HCT116 (cell line): Measurements from ENCODE around the gene TCF7L1. TPM values are rescaled to one million over a fixed set of nuclear protein-coding genes. Genes with fewer than 3 reads are reported as not detected.

Experiments
- ATAC-seq: fragments of 200-7000 bp; cut with Tn5 transposase; 2 replicates; pipeline ENCODE4 v1.9.1; 2020; ENCODE audit warnings: mild to moderate bottlenecking, moderate library complexity
- BruUV-seq: library from RNA; stranded (reverse); fragments of 400-500 nt; replicated peaks from 2 replicates; lab custom pipeline; 2021; lab: Mats Ljungman, UMichigan
- CTCF ChIA-PET: fragments of 300-600 bp; sonication (Branson Sonifier 250); formaldehyde crosslinking; loops from one replicate; lab custom pipeline; 2021; ENCODE audit warnings: antibody characterized with exemption; lab: Charles Lee
- POLR2A ChIA-PET: fragments of 300-600, 350-600 bp; sonication (Branson Sonifier 250); formaldehyde crosslinking; loops from one replicate; lab custom pipeline; 2021; ENCODE audit warnings: antibody characterized with exemption; lab: Charles Lee
- RAD21 ChIA-PET, 2 experiments: fragments of 300-600 bp; sonication (Branson Sonifier 250); formaldehyde crosslinking; loops; one replicate each; lab custom pipeline; 2023; ENCODE audit warnings: low total read pairs in 2 of 2; ENCODE audit not compliant: uncharacterized antibody in 2 of 2, unreplicated experiment in 2 of 2, low non-redundant PET in 1 of 2; lab: Charles Lee
- DNase-seq: peaks from one replicate; pipeline ENCODE4 v3.0.0-alpha.2; 2010; ENCODE audit warnings: low read depth, low spot score
- H2AFZ ChIP-seq: fragments of 200-600 bp; shearing (Covaris generic), sonication (generic); 2 replicates; pipeline ENCODE4 v1.6.1; 2017; ENCODE audit warnings: low read depth, mixed run types, mixed read lengths, antibody characterized with exemption, low read length; ENCODE audit not compliant: poor library complexity, severe bottlenecking
- H3K27ac ChIP-seq: 2 replicates; pipeline ENCODE4 v1.5.1; 2012; ENCODE audit warnings: low read depth, low read length
- H3K27me3 ChIP-seq: fragments of 200-600 bp; sonication (generic); 2 replicates; pipeline ENCODE4 v1.6.1; 2016; ENCODE audit warnings: mixed run types, low read length, mixed read lengths; ENCODE audit not compliant: insufficient read depth
- H3K36me3 ChIP-seq, 2 experiments: fragments of 200-500 bp in 1 of 2; fragments of 200-600 bp in 1 of 2; sonication (Bioruptor generic) in 1 of 2; sonication (generic) in 1 of 2; 2 replicates each; pipeline versions ENCODE4 v1.5.1 to v1.6.1; 2014 to 2016; ENCODE audit warnings: low read length in 2 of 2, inconsistent platforms in 1 of 2, mixed read lengths in 1 of 2, mixed run types in 1 of 2; ENCODE audit not compliant: insufficient read depth in 2 of 2, control insufficient read depth in 1 of 2
- H3K4me1 ChIP-seq, 2 experiments: fragments of 200-600 bp in 1 of 2; sonication (generic) in 1 of 2; 2 replicates each; pipeline versions ENCODE4 v1.5.1 to v1.6.1; 2012 to 2017; ENCODE audit warnings: low read length in 2 of 2, inconsistent platforms in 1 of 2, mild to moderate bottlenecking in 1 of 2, mixed read lengths in 1 of 2, mixed run types in 1 of 2, moderate library complexity in 1 of 2; ENCODE audit not compliant: insufficient read depth in 2 of 2, control insufficient read depth in 1 of 2
- H3K4me2 ChIP-seq: fragments of 200-600 bp; sonication (generic); 2 replicates; pipeline ENCODE4 v1.6.1; 2017; ENCODE audit warnings: mixed run types, low read length, mixed read lengths
- H3K4me3 ChIP-seq, 2 experiments: fragments of 200-600 bp in 1 of 2; sonication (generic) in 1 of 2; replicated peaks in 1 of 2; 2 replicates each; pipeline ENCODE4 v1.5.1; 2011 to 2016; ENCODE audit warnings: low read length in 2 of 2, control low read depth in 1 of 2, low read depth in 1 of 2, mild to moderate bottlenecking in 1 of 2, mixed read lengths in 1 of 2, mixed run types in 1 of 2
- H3K79me2 ChIP-seq: fragments of 200-600 bp; sonication (generic); 2 replicates; pipeline ENCODE4 v1.6.1; 2017; ENCODE audit warnings: mild to moderate bottlenecking, mixed run types, low read length, moderate library complexity, mixed read lengths; ENCODE audit not compliant: insufficient read depth
- H3K9ac ChIP-seq: fragments of 200-600 bp; sonication (generic); 2 replicates; pipeline ENCODE4 v1.6.1; 2016; ENCODE audit warnings: low read length, mixed read lengths
- H3K9me2 ChIP-seq: fragments of 200-600 bp; sonication (generic), shearing (Covaris generic); 2 replicates; pipeline ENCODE4 v1.6.1; 2017; ENCODE audit warnings: mixed run types, mild to moderate bottlenecking, moderate library complexity; ENCODE audit not compliant: insufficient read depth
- H3K9me3 ChIP-seq, 2 experiments: fragments of 200-500 bp in 1 of 2; fragments of 200-600 bp in 1 of 2; sonication (Bioruptor generic) in 1 of 2; sonication (generic) in 1 of 2; 2 replicates each; pipeline ENCODE4 v1.6.1; 2014 to 2017; ENCODE audit warnings: low read length in 2 of 2, mixed read lengths in 2 of 2, inconsistent platforms in 1 of 2, low read depth in 1 of 2, mild to moderate bottlenecking in 1 of 2, mixed run types in 1 of 2, moderate library complexity in 1 of 2; ENCODE audit not compliant: control insufficient read depth in 1 of 2, insufficient read depth in 1 of 2
- H4K20me1 ChIP-seq: fragments of 200-600 bp; sonication (generic), shearing (Covaris generic); 2 replicates; pipeline ENCODE4 v1.6.1; 2017; ENCODE audit warnings: mixed run types, mild to moderate bottlenecking, moderate library complexity; ENCODE audit not compliant: insufficient read depth
- CBX3 ChIP-seq: IDR thresholded peaks from 2 replicates; pipeline ENCODE4 v1.6.1; 2012; ENCODE audit warnings: low read depth
- CEBPB ChIP-seq: IDR thresholded peaks from 2 replicates; pipeline ENCODE4 v1.6.1; 2012; ENCODE audit warnings: low read depth
- EZH2 ChIP-seq: fragments of 200-600 bp; sonication (generic); IDR thresholded peaks from 2 replicates; pipeline ENCODE4 v1.6.1; 2017; ENCODE audit warnings: antibody characterized with exemption, mixed run types
- EZH2phosphoT487 ChIP-seq: fragments of 200-600 bp; IDR thresholded peaks from 2 replicates; pipeline ENCODE4 v1.6.1; 2018; ENCODE audit warnings: antibody characterized with exemption, borderline replicate concordance
- FOSL1 ChIP-seq: IDR thresholded peaks from 2 replicates; pipeline ENCODE4 v1.6.1; 2012; ENCODE audit warnings: low read depth
- POLR2A ChIP-seq: IDR thresholded peaks from 2 replicates; pipeline ENCODE4 v1.7.0; 2011; ENCODE audit warnings: borderline replicate concordance; ENCODE audit not compliant: insufficient read depth, insufficient read length; ENCODE audit errors: extremely low read depth
- SP1 ChIP-seq: IDR thresholded peaks from 2 replicates; pipeline ENCODE4 v1.6.1; 2012; ENCODE audit warnings: low read depth
- SRF ChIP-seq: IDR thresholded peaks from 2 replicates; pipeline ENCODE4 v1.6.1; 2012; ENCODE audit warnings: low read depth
- intact Hi-C: fragments of 100-400 bp; cut with micrococcal nuclease; formaldehyde crosslinking; loops from 2 replicates; pipeline ENCODE4 v1.10.0; 2022
- total RNA-seq: library from RNA; stranded (reverse); gene quantifications from one replicate; pipeline ENCODE4 v1.2.1, GENCODE V29; 2021; ENCODE audit not compliant: unreplicated experiment

TCF7L1 gene
- total RNA-seq, 1 experiment from 2014 or later: 10.3 TPM

DNA sequence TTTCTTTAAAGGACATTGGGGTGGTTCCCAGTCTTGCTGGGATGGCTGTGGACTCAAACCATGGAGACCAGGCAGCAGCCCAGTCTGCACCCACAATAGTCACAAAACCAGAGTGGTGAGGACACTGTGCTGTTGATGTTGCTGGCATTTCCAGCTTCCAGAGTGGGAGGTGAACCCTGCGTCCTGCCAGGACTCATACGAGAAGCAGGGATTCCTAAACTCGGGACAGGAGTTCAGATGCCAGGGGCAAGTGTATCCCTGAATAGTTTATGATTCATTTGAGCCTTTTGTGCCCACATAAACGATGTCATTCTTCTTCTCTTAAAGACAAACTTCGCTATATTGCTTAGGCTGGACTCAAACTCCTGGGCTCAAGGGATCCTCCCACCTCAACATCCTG, 62.8 kb downstream of the TCF7L1 start:
- ChIA-PET CTCF (no interaction called here), POLR2A (no interaction called here), RAD21 (no interaction called here)
- Histone ChIP-seq H2AFZ (no peak overlapping the region), H3K9ac (no peak overlapping the region), H3K4me2 (no peak overlapping the region), H3K9me2 (no peaks in the 10 kb centered on the region), H3K79me2 (no peaks in the 10 kb centered on the region), H3K9me3 (no peaks in the 10 kb centered on the region), H3K4me1 (no peaks in the 10 kb centered on the region), H3K27ac (no peak overlapping the region), H3K27me3 (no peaks in the 10 kb centered on the region), H4K20me1 (no peaks in the 10 kb centered on the region), H3K4me3 (no peak overlapping the region), H3K36me3 (no peaks in the 10 kb centered on the region)
- no TSS peak for BruUV-seq
- intact Hi-C loops: no loop called here
- no peak for TF ChIP-seq CBX3
- TF ChIP-seq SRF: no peak
- no peak for TF ChIP-seq EZH2
- no peak for TF ChIP-seq FOSL1
- no peak for TF ChIP-seq SP1
- DNase-seq (no peak), ATAC-seq (no peak)

DNA sequence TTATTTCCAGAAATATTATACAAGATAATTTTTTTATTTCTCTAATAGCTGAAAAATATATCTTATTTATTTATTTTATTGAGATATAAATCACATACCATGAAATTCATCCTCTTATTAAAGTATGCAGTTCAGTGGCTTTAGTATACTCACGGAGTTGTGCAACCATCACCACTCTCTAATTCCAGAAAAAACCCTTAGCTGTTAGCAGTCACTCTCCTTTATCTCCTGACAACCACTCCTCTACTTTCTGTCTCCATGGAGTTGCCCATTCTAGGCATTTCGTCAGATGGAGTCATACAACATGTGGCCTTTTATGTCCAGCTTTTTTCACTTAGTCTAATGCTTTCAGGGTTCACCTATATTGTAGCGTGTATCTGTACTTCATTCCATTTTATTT, 66.5 kb downstream of the TCF7L1 start:
- intact Hi-C loops: no loop called here
- no peak for TF ChIP-seq EZH2phosphoT487
- TF ChIP-seq CEBPB: no peak
- no peak for TF ChIP-seq POLR2A
- TF ChIP-seq, all 23 proteins: peak for 0
- no peak overlapping the region for H3K9ac ChIP-seq
- CTCF ChIA-PET: interaction anchor here (1.0 to 1.1 kb wide), 2 partner anchors 14 to 101 kb away, joined by 3 read pairs; no protein-coding TSS in a partner anchor
- no peak overlapping the region for H3K27ac ChIP-seq
- no peaks in the 10 kb centered on the region for H3K4me1 ChIP-seq
- H3K27me3 ChIP-seq: no peaks in the 10 kb centered on the region
- no peaks in the 10 kb centered on the region for H3K79me2 ChIP-seq
- no peaks in the 10 kb centered on the region for H3K36me3 ChIP-seq
- POLR2A ChIA-PET: no interaction called here
- H3K9me2 ChIP-seq: no peaks in the 10 kb centered on the region
- no peak overlapping the region for H2AFZ ChIP-seq
- DNase-seq (no peak), ATAC-seq (no peak)
- no peak overlapping the region for H3K4me2 ChIP-seq
- RAD21 ChIA-PET: no interaction called here
- H3K4me3 ChIP-seq: no peak overlapping the region
- BruUV-seq: no TSS peak
- H3K9me3 ChIP-seq: no peaks in the 10 kb centered on the region
- no peaks in the 10 kb centered on the region for H4K20me1 ChIP-seq
